Liver (tissue), 9 donors: Measurements from ENCODE around the gene EMCN. TPM values are rescaled to one million over a fixed set of nuclear protein-coding genes. Genes with fewer than 3 reads are reported as not detected.

Source experiments
- DNase-seq: peaks from one replicate; pipeline ENCODE4 v3.0.0-alpha.2; 2017; ENCODE audit warnings: low spot score
- H3K27ac ChIP-seq, 2 donors: one replicate each; pipeline ENCODE4 v1.7.0; 2013; ENCODE audit warnings: inconsistent platforms in 2 of 2, low read length in 2 of 2, control low read depth in 1 of 2, low read depth in 1 of 2, mild to moderate bottlenecking in 1 of 2
- H3K27me3 ChIP-seq, 4 donors: one replicate each; pipeline versions ENCODE4 v1.6.1 to v1.7.0; 2013; ENCODE audit warnings: low read length in 3 of 4, inconsistent platforms in 1 of 4, mild to moderate bottlenecking in 1 of 4, moderate library complexity in 1 of 4; ENCODE audit not compliant: control insufficient read depth in 4 of 4, insufficient read depth in 4 of 4
- H3K36me3 ChIP-seq, 4 donors: one replicate each; pipeline versions ENCODE4 v1.6.1 to v1.7.0; 2013; ENCODE audit warnings: low read length in 3 of 4, mild to moderate bottlenecking in 3 of 4, low read depth in 1 of 4, moderate library complexity in 1 of 4; ENCODE audit not compliant: control insufficient read depth in 4 of 4, insufficient read depth in 3 of 4
- H3K4me1 ChIP-seq, 4 donors: one replicate each; pipeline versions ENCODE4 v1.6.1 to v1.7.0; 2013; ENCODE audit warnings: low read length in 3 of 4, mild to moderate bottlenecking in 3 of 4, moderate library complexity in 1 of 4; ENCODE audit not compliant: control insufficient read depth in 4 of 4, insufficient read depth in 4 of 4
- H3K4me3 ChIP-seq, 3 donors: one replicate each; pipeline versions ENCODE4 v1.6.1 to v1.7.0; 2013; ENCODE audit warnings: low read length in 3 of 3, control low read depth in 1 of 3, low read depth in 1 of 3, mild to moderate bottlenecking in 1 of 3
- H3K9ac ChIP-seq, 2 donors: one replicate each; pipeline ENCODE4 v1.7.0; 2013; ENCODE audit warnings: low read length in 2 of 2, mild to moderate bottlenecking in 2 of 2, moderate library complexity in 2 of 2, control low read depth in 1 of 2, low read depth in 1 of 2
- H3K9me3 ChIP-seq, 4 donors: one replicate each; pipeline versions ENCODE4 v1.6.1 to v1.7.0; 2013; ENCODE audit warnings: low read length in 3 of 4; ENCODE audit not compliant: control insufficient read depth in 4 of 4
- FOXA1 ChIP-seq: IDR thresholded peaks from 2 replicates; pipeline ENCODE4 v1.6.1; 2016; ENCODE audit warnings: antibody characterized with exemption
- FOXA2 ChIP-seq: IDR thresholded peaks from 2 replicates; pipeline ENCODE4 v1.6.1; 2016; ENCODE audit warnings: antibody characterized with exemption
- GABPA ChIP-seq, 2 donors: IDR thresholded peaks in 1 of 2; conservative IDR thresholded peaks in 1 of 2; 2 replicates each; pipeline ENCODE4 v1.6.1; 2016; ENCODE audit warnings: antibody characterized with exemption in 2 of 2, mild to moderate bottlenecking in 1 of 2, moderate library complexity in 1 of 2
- HNF4A ChIP-seq, 2 donors: conservative IDR thresholded peaks; 2 replicates each; pipeline ENCODE4 v1.6.1; 2016; ENCODE audit warnings: antibody characterized with exemption in 2 of 2, mild to moderate bottlenecking in 2 of 2
- HNF4G ChIP-seq: IDR thresholded peaks from 2 replicates; pipeline ENCODE4 v1.6.1; 2016; ENCODE audit warnings: antibody characterized with exemption
- NR2F2 ChIP-seq: IDR thresholded peaks from 2 replicates; pipeline ENCODE4 v1.6.1; 2016; ENCODE audit warnings: antibody characterized with exemption
- RAD21 ChIP-seq, 2 donors: IDR thresholded peaks; 2 replicates each; pipeline ENCODE4 v1.6.1; 2016; ENCODE audit warnings: antibody characterized with exemption in 2 of 2, mild to moderate bottlenecking in 2 of 2
- YY1 ChIP-seq: IDR thresholded peaks from 2 replicates; pipeline ENCODE4 v1.6.1; 2016; ENCODE audit warnings: antibody characterized with exemption, mild to moderate bottlenecking
- WGBS: extraction: QIAGEN DNeasy Blood & Tissue Kit; methylation state at CpG from one replicate; pipeline ENCODE4 v1.1.7; 2013; 5-methylcytosine and 5-hydroxymethylcytosine counted together
- polyA plus RNA-seq, 2 donors: library from polyadenylated mRNA; stranded (reverse) in 1 of 2; unstranded in 1 of 2; fragments of 200-250 nt in 1 of 2; fragments of >200 nt in 1 of 2; fragmentation: Nextera tagmentation in 1 of 2; extraction: Ambion mirVana in 1 of 2; gene quantifications; one replicate each; pipeline versions ENCODE4 v1.2.1 to v1.2.3, GENCODE V29; 2013 to 2015
- total RNA-seq, 2 donors: library from RNA; depleted of rRNA; stranded (reverse); fragments of >200 nt; gene quantifications; one replicate each; pipeline ENCODE4 v1.2.3, GENCODE V29; 2014
- TF ChIP-seq, protein P1 (sequence below): IDR thresholded peaks from 2 replicates; pipeline ENCODE4 v1.6.1; 2016; ENCODE audit warnings: antibody characterized with exemption
- TF ChIP-seq, protein P2 (sequence below): IDR thresholded peaks from 2 replicates; pipeline ENCODE4 v1.6.1; 2016; ENCODE audit warnings: antibody characterized with exemption, mild to moderate bottlenecking
- TF ChIP-seq, protein P3 (sequence below): fragments of 150-350 bp; IDR thresholded peaks from 2 replicates; pipeline ENCODE4 v1.5.1; 2017; ENCODE audit warnings: improper control_type of control experiment, low read depth, low read length; ENCODE audit not compliant: missing input control
- TF ChIP-seq, protein P4 (sequence below): IDR thresholded peaks from 2 replicates; pipeline ENCODE4 v1.6.1; 2016; ENCODE audit warnings: antibody characterized with exemption
- donor health status: healthy.
- donor health status: healthy.
- donor health status: healthy.
- donor health status: healthy.
- donor health status: healthy.

The EMCN gene
- total and polyA plus RNA-seq, 4 donors: 1.8 to 4.4 (median 2.5) TPM

DNA sequence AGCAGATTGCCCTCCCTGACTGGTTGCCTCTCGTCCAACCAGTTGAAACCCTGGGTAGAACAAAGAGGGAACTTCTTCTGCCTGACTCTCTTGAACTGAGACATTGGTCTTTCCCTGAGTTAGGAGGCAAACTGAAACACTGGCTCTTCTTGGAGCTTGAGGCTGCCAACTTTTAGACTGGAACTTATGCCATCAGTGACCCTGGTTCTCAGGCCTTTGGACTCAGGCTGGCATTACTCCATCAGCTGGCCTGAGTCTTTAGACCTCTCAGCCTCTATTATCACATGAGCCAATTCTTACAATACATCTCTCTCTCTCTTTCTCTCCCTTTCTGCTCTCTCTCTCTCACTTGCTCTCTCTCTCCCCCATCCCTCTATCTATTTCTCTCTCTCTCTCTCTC lies 86.4 kb downstream of the EMCN start:
- Histone ChIP-seq H3K9ac (no peak overlapping the region), H3K4me3 (no peak overlapping the region), H3K27ac (no peak overlapping the region), H3K36me3 (no peaks in the 10 kb centered on the region), H3K4me1 (peaks cover 0 to 4% (median 0%) of the 10 kb centered on the region in 4 donors), H3K27me3 (no peaks in the 10 kb centered on the region), H3K9me3 (no peaks in the 10 kb centered on the region)
- TF ChIP-seq YY1 (no peak), HNF4A (conservative IDR thresholded peaks at IDR 0.05) (peak in 1 of 2 donors; percentile 14)
- 59% methylated on average over 1 of the region's 1 CpG for WGBS
- no peak for DNase-seq

DNA sequence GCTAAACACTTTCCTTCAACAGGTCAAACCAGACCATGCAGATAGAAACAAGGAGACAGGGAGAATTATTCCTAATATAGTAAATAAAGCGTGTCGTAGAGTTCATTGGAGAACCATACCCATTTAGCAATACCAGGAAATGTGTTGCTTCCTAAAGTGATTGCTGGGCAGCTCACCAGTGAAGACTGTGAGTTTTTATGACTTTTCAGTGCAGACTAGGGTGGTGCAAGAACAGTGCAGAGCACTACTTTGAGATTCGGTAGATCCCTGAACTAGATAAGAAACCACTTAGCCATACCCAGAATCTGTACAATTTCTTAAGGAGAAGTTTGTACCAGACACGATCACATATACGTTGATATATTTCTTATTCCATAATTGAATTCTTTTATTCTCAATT lies 87.4 kb downstream of the EMCN start:
- no peak overlapping the region for H3K9ac ChIP-seq
- H3K27ac ChIP-seq: no peak overlapping the region
- no peak for DNase-seq
- no peak overlapping the region for H3K4me3 ChIP-seq
- H3K9me3 ChIP-seq: no peaks in the 10 kb centered on the region
- no peaks in the 10 kb centered on the region for H3K27me3 ChIP-seq
- H3K36me3 ChIP-seq: no peaks in the 10 kb centered on the region
- 74% methylated on average over 5 of the region's 5 CpGs for WGBS
- TF ChIP-seq FOXA2 (no peak), GABPA (IDR thresholded peaks at IDR 0.05 in 1 of 2, conservative IDR thresholded peaks at IDR 0.05 in 1 of 2) (no peak), FOXA1 (no peak), NR2F2 (no peak), HNF4G (no peak), RAD21 (IDR thresholded peaks at IDR 0.05) (no peak), YY1 (no peak)
- TF ChIP-seq, protein P1, sequence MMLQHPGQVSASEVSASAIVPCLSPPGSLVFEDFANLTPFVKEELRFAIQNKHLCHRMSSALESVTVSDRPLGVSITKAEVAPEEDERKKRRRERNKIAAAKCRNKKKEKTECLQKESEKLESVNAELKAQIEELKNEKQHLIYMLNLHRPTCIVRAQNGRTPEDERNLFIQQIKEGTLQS: no peak
- TF ChIP-seq, protein P2, sequence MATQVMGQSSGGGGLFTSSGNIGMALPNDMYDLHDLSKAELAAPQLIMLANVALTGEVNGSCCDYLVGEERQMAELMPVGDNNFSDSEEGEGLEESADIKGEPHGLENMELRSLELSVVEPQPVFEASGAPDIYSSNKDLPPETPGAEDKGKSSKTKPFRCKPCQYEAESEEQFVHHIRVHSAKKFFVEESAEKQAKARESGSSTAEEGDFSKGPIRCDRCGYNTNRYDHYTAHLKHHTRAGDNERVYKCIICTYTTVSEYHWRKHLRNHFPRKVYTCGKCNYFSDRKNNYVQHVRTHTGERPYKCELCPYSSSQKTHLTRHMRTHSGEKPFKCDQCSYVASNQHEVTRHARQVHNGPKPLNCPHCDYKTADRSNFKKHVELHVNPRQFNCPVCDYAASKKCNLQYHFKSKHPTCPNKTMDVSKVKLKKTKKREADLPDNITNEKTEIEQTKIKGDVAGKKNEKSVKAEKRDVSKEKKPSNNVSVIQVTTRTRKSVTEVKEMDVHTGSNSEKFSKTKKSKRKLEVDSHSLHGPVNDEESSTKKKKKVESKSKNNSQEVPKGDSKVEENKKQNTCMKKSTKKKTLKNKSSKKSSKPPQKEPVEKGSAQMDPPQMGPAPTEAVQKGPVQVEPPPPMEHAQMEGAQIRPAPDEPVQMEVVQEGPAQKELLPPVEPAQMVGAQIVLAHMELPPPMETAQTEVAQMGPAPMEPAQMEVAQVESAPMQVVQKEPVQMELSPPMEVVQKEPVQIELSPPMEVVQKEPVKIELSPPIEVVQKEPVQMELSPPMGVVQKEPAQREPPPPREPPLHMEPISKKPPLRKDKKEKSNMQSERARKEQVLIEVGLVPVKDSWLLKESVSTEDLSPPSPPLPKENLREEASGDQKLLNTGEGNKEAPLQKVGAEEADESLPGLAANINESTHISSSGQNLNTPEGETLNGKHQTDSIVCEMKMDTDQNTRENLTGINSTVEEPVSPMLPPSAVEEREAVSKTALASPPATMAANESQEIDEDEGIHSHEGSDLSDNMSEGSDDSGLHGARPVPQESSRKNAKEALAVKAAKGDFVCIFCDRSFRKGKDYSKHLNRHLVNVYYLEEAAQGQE: no peak
- TF ChIP-seq, protein P3, sequence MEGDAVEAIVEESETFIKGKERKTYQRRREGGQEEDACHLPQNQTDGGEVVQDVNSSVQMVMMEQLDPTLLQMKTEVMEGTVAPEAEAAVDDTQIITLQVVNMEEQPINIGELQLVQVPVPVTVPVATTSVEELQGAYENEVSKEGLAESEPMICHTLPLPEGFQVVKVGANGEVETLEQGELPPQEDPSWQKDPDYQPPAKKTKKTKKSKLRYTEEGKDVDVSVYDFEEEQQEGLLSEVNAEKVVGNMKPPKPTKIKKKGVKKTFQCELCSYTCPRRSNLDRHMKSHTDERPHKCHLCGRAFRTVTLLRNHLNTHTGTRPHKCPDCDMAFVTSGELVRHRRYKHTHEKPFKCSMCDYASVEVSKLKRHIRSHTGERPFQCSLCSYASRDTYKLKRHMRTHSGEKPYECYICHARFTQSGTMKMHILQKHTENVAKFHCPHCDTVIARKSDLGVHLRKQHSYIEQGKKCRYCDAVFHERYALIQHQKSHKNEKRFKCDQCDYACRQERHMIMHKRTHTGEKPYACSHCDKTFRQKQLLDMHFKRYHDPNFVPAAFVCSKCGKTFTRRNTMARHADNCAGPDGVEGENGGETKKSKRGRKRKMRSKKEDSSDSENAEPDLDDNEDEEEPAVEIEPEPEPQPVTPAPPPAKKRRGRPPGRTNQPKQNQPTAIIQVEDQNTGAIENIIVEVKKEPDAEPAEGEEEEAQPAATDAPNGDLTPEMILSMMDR: no peak
- TF ChIP-seq, protein P4, sequence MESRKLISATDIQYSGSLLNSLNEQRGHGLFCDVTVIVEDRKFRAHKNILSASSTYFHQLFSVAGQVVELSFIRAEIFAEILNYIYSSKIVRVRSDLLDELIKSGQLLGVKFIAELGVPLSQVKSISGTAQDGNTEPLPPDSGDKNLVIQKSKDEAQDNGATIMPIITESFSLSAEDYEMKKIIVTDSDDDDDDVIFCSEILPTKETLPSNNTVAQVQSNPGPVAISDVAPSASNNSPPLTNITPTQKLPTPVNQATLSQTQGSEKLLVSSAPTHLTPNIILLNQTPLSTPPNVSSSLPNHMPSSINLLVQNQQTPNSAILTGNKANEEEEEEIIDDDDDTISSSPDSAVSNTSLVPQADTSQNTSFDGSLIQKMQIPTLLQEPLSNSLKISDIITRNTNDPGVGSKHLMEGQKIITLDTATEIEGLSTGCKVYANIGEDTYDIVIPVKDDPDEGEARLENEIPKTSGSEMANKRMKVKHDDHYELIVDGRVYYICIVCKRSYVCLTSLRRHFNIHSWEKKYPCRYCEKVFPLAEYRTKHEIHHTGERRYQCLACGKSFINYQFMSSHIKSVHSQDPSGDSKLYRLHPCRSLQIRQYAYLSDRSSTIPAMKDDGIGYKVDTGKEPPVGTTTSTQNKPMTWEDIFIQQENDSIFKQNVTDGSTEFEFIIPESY: no peak
- H3K4me1 ChIP-seq: peaks cover 0 to 4% (median 0%) of the 10 kb centered on the region in 4 donors
